Inferior parietal cortex (tissue), 1 donor: Measurements from ENCODE around the gene TCP1.
"Not testable (repeated sequence)": the region's sequence is repeated elsewhere in the genome, so short reads cannot be mapped to it uniquely, and the experiment has no call there.

ENCODE experiments used
- DNase-seq: peaks from one replicate; pipeline ENCODE4 v3.0.0-alpha.2; 2016; ENCODE audit errors: extremely low spot score

TCP1 gene

DNA sequence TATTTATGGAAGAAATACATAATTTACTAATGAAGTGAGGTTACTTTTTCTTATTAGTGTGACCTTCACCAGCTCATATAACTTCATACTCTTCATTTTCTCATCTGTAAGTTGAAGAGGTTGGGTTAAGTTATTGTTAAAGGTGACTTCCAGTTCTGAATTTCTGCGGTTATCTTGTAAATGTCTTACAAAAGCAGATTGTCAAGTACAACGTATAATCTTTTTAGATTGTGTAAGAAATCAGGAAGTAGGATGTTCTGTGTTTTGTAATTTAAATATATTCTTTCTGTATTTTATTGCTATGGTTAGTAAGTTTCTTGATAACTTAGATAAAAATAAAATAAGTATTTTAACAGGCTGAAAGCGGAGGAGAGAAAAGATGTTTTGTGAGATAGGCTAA, 50.1 kb downstream of the TCP1 start:
- DNase-seq = no peak

DNA sequence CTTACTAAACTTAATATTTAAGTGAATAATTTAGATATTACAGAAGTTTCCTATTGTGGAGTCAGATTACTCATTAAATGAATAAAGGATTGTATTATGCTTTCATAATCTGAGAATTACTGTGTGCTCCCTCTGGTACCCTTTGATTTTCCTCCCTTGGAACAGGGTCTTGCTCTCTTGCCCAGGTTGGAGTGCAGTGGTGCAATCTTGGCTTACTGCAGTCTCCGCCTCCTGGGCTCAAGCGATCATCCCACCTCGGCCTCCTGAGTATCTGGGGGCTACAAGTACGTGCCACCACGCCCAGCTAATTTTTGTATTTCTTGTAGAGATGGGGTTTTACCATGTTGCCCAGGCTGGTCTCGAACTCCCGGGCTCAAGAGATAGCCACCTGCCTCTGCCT, 52.5 kb downstream of the TCP1 start:
- DNase-seq = no peak

DNA sequence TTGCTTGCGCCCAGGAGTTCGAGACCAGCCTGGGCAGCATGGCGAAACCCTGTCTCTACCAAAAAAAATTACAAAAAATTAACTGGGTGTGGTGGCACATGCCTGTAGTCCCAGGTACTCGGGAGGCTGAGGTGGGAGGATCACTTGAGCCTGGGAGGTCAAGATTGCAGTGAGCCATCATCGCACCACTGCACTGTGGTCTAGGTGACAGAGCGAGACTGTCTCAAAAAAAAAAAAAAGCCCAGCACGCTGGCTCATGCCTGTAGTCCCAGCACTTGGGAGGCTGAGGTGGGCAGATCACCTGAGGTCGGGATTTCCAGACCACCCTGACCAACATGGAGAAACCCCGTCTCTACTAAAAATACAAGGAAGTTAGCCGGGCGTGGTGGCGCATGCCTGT, 56.0 kb downstream of the TCP1 start:
- DNase-seq = not testable (repeated sequence)

DNA sequence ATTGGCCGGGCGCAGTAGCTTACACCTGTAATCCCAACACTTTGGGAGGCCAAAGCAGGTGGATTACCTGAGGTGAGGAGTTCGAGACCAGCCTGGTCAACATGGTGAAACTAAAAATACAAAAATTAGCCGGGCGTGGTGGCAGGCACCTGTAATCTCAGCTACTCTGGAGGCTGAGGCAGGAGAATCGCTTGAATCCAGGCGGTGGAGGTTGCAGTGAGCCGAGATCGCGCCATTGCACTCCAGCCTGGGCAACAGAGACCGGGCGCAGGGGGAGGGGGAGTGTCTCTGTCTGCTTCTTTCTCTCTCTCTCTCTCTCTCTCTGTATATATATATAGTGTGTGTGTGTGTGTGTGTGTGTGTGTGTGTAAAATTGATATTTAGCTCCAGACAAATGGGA, 56.9 kb downstream of the TCP1 start:
- DNase-seq = not testable (repeated sequence)

DNA sequence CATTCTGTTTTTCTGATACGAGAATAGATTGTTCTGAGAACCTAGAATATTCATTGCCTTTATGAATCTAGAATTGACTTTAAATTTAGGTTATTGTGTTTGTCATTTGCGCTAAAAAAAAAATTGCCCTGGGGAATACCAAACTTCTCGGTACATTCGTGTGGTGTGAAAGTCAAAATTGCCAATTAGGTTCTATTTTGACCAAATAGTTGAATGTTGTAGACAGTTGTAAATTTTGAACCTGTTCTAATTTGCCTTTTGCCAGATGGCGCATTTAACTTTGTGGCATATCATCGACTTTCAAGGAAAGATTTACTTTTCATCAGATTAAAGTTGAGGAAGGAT, 59.1 kb downstream of the TCP1 start:
- DNase-seq = no peak

DNA sequence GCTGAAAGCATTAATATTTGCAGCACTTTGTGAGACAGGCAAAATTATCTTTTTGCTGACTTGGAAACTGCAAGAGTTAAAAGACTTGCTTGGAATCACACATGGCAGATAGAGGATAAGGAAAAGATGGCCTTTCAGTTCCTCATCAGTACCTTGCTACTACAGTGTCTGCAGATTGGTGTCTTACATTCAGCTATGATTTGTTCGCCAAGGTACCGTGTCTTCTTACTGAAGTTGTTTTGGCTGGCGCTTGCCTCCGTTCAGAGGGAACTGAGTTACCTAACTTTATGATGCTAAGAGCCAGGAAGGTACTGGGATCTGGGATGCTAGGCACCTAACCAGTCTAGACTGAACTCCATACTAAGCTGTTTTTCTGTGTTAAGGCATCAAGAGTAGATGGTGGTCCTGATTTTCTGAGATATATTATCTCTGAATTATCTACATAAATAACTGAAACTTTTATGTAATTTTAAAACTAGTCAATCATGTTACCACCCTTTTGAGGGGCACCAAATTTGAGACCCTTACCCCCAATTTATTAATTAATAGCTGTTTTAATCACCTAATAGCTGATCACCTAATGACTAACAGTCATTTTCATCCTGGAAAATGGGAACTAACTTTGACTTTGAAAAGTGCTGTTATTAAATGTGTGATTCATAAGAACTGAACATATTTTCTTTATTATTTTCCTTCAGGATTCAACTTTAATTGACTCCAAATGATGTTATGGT, 59.6 kb downstream of the TCP1 start:
- no peak for DNase-seq

DNA sequence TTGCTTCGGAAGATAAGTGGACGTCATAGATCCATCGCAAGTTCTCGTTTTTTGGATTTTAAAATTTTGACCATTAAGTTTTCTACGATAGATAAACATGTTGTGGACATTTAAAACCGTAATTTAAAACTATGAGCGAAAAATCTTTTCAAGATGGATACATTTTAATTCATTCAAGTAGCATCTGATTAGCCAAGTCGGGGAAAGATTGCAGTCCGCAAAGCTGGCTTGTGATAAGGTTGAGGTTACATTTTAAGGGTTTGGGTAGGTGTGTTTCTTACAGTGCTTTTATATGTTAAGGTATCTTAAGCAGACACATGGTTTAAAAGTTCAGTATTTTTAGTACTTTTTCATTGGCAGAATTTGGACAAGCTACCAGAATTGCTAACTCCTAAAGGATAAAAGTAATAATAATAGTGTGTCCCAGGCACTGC, 60.9 kb downstream of the TCP1 start:
- DNase-seq = no peak
